ENCODE measurements around the gene IFFO2.

GRCh38 chr1:18886003-18886335 is 70.5 kb downstream of the IFFO2 start:
- TF ChIP-seq POLR2AphosphoS5 (IDR thresholded peaks at IDR 0.05) (no peak), CTCF (IDR thresholded peaks at IDR 0.05) (no peak)
